HG03521 (cell line): ENCODE results near the gene SNTG2.

Experiments used
- ATAC-seq: cut with Tn5 transposase; IDR thresholded peaks from one replicate; pipeline ENCODE4 v1.9.1; 2021; ENCODE audit warnings: mild to moderate bottlenecking, moderate library complexity; ENCODE audit not compliant: unreplicated experiment

SNTG2 gene

DNA sequence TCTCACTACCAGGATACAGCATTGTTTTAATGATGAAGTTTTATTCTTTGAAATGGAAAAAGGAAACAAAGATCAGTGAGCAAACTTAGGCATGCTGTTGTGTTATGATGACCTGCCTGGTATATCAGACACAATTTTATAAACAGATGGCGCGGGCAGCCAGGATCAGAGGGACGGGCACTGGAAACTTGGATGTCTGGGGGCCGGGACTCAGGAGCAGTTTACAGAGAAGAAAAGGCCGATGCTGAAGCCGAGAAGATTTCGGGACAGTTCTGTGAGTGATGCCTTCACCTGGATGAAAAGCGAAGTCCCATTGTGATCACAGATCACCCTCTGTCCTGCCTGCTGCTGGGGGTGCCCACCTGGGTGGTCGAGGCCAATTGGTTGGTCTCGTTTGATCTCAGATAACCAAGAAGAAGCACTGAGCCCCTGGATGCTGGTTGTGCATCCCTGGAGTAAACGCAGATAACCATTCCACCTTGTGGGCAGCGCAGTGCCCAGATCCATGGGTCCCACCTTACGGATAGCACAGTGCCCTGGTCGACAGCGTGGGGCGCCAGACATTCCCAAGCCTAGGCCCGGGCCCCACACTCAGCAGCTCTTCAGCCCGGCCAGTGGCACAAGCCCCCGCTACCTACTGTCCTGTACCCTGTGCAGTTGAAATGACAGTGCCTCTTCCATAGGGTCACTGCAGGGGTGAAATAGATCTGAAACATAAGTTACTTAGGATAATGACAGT lies 279.7 kb downstream of the SNTG2 start:
- ATAC-seq, result no peak

DNA sequence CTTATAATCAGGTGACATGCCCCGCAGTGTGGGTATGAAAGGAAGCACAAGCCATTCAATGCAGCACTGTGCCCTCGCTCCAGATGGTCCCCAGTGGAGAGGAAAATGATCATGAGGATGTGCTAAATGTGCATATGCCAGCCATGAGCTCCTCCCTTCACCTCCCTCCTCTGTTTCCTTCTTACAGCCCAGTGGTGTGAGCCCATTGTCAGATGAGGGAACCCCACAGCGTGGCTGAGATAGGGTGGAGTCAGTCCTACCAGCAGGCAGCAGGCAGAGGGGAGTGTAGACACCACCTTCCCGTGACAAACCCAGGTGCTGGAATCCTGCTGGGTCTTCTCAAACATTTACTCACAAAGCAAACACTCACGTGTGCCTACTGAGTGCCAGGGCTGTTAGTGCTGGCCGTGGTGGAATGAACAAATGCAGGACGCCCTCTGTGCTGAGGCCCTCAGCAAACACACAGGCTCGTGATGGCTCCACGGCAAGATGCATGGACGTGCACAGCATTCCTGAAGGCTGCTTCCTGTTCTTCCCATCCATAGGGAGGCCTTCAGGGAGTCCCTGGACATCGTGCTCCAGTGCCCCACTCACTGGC lies 280.9 kb downstream of the SNTG2 start:
- ATAC-seq, result no peak

DNA sequence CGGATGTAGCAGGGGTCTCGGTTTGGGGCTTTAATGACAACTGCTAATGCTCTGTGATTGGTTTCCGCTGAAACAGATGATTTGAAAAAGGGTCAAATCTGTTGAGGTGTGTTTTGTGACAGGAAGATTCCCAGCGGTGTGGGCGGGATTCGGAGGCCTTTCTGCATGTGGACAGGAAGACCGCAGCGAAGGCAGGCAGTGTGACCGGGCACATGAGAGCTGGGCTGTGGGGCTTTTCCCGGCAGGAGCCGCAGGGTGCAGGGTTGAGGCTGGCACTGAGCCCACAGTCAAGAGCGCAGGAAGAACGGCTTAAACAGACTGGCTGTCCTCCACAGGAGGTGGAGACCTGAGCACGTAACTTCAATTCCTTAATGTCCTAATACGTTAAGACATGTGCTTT lies 282.6 kb downstream of the SNTG2 start:
- ATAC-seq, result no peak

DNA sequence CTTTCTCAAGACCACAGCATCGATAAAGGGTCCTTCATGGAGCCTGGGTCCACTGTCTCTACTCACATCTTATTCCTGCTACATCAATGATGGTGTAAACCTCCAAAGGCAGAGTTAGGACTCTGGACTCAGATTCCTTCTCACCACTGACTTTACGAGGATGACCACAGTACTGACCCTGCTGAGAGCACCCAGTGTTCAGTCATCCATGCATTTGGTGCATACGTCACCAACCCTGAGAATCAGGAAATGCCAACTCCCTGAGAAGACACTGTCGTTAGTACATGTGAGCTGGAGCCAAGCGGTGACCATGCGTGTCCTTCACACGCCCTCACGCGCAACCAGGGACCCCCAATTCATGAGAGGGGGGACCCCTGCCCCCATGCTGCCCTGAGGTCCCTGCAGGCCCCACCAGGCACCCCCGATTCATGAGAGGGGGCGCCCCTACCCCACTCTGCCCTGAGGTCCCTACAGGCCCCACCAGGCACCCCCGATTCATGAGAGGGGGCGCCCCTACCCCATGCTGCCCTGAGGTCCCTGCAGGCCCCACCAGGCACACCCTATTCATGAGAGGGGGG lies 284.2 kb downstream of the SNTG2 start:
- no peak for ATAC-seq

DNA sequence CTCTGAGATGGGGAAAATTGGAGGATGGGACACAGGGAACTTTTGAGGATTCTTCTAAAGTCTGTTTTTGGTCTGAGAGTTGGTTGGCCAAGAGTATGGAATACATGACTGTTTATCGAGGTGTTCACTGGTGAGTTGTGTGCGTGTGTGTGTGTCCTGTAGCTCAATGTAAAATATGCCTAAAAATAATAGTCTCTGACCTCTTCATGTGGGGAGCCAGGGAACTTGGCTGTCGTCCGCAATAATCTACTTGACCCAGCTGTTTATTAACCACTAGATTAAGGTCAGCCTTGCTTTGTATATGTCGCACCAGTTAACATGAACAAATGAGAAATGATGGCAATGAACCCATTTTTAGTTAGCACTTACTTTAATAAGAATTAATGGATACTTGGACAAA lies 285.2 kb downstream of the SNTG2 start:
- ATAC-seq, result no peak

DNA sequence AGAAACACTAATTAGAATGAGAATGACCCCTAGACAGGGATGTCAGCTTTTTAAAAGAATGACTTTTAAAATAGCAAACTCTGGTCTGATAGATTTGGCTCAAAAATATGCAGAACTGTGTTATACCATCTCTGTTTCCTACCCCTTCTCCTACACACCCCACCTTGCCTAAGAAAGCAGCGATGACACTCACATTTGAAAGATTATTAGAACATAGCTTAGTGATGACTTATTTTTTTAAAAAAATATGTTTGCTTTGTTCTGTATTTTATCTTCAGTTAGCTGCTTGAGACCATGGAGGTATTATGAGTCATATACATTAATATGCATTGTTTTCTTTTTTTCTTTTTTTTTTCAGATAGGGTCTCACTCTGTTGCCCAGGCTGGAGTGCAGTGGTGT lies 286.0 kb downstream of the SNTG2 start:
- no peak for ATAC-seq

DNA sequence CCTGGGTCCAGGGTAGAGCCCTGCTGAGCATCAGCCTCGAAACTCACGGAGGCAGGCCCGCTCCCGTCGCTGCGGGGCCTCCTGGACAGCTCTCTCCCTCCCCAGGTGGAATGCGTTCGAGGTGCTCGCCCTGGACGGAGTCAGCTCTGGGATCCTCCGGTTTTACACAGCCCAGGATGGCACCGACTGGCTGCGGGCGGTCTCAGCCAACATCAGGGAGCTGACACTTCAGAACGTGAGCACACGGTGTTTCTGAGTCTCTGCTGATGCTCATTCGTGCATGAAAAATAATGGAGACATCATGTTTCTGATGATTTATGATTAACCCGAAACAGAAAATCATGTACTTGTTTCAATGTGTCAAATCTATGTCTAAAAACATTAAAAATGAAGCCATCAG lies 287.1 kb downstream of the SNTG2 start:
- no peak for ATAC-seq

DNA sequence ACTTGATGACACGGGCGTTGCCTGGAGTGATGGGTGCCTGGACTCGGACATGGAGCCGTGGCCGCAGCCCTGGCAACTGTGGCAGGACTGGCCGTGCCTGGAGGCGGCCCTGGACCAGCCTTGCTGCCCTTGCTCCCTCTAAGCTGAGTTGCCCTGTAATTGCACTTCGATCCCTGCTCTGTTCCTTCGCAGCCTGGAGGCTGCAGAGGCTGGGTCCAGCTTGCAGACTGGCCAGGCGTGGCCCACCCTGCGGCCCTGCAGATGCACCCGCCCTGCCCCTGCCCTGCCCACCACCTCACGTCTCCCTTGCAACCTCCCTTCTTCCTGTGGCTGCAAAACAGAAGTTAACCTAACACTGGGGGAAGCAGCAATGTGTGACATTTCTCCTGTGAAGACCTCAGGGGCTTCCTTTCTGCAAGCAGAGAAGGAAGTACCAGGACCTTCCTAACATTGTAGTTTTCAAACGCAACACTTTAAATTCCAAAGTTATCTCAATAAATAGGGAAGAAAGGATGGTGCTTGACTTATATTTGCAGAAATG lies 288.0 kb downstream of the SNTG2 start:
- no peak for ATAC-seq

DNA sequence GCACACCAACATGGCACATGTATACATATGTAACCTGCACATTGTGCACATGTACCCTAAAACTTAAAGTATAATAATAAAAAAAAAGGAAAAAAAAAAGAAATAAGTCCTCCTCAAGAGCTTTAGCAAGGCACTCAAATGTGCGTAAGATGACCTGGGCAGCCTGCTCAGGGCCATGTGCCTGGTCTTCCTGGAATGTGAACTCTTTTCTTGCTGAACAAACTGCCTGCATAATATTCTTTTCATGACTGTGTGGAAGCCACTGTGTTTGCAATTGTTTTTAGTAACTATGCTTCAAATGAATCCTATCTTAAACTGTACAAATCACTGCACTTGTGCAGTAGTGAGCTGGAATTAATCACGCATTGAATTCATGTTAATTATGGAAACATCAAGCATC lies 294.5 kb downstream of the SNTG2 start:
- ATAC-seq, result no peak

DNA sequence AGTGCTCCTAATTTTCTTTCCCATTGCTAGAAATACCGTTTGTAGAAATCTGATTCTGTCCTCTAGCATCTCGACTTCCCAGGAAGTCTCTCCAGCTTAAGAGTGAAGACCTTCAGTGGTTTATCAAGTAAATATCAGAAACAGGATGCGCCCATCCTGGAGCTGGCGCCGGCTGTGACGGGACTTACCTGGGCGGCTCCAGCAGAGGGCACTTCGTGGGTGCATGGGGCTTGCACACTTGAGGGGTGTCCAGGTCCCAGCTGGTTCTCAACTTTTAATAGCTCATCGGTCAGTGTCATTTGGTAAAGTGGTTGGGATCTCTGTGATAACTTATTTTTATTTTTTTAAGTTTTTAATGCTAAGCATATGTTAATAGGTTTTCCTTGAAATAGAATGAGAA lies 295.6 kb downstream of the SNTG2 start:
- no peak for ATAC-seq

DNA sequence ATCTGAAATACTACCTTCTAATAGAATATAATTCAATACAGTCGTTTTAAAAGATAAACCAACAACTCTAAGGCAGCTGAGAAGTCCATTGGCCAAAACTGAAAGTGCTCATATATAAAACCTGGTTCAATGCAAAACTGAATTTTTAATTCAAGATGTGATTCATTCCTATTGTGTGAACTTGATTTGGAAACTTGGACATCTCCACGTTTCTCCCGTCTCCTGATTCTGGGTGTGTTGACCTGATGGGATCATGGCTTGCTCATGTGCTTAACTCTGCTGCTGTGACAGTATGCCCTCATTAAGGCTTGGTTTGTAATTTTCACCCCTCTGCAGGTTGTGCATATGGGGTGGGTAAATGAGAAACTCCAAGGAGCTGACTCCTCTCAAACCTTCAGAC lies 296.3 kb downstream of the SNTG2 start:
- no peak for ATAC-seq

DNA sequence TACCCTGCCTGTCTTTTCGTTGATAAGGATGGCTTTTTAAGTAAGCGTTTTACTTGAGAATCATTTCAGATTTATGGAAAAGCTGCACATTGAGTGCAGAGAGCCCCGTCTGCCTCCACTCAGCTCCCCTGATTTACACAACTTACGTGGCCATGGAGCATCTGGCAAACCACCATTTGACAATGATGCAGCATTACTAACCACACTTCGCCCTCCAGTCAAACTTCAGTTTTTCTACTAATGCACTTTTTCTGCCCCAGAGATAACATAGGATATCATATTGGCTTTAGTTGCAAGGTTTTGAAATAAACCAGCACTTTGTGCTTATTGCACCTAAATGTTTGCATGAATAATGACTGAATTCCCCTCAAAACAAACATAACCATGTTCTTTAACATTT lies 297.5 kb downstream of the SNTG2 start:
- ATAC-seq, result no peak

DNA sequence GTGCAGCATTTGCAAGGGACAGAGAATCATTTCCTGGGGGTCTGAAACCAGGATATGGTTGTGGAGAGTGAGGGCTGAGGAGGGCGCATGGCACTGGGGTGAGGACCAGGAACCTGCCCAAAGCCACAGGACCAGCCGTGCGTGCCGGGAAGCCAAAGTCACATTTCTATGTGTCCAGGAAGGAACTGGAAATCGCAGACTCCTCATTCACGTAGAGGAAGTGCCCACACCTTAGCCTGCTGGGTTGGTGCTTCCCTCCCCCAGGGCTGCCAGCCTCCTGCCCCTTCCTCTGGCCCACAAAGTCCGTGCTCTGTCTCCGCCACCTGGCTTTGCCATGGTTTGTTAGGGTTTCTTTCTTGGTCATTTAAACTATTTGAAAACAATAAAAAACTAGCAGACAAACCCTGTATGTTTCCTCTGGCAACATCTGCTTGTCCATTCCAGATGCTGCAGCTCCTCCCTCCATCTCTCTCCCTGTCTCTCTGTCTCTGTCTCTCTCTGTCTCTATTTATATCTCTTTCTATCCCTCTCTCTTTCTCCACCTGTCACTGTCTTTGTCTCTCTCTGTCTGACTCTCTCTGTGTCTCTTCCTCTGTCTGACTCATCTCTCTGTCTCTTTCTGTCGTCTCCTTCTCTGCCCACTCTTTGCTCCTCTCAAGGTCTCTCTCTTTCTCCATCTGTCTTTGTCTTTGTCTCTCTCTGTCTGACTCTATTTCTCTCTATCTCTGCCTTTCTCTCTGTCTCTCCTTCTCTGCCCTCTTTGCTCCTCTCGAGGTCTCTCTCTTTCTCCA lies 299.4 kb downstream of the SNTG2 start:
- no peak for ATAC-seq

DNA sequence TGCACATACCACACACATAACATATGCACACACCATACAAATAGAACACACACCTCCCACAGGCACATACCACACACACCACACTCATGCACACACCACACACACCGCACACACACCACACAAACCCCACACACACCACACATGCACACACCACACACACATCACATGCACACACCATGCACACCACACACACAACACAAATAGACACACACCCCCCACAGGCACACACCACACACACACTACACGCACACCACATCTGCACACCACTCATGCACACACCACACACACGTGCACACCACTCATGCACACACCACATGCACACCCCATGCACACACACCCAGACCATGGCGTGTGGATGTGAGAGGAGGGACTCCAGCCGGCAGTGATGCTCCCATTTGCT lies 300.9 kb downstream of the SNTG2 start:
- ATAC-seq, result no peak

DNA sequence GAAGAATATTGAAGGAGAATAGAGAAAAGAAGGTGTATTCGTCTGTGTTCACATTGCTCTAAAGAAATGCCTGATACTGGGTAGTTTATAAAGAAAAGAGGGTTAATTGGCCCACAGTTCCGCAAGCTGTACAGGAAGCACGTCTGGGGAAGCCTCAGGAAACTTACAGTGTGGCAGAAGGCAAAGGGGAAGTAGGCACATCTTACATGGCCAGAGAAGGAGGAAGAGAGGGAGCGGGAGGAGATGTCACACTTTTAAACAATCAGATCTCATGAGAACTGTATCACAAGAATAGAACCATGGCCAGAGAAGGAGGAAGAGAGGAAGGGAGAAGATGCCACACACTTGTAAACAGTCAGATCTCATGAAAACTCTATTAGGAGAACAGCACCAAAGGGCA lies 303.0 kb downstream of the SNTG2 start:
- ATAC-seq, result no peak

DNA sequence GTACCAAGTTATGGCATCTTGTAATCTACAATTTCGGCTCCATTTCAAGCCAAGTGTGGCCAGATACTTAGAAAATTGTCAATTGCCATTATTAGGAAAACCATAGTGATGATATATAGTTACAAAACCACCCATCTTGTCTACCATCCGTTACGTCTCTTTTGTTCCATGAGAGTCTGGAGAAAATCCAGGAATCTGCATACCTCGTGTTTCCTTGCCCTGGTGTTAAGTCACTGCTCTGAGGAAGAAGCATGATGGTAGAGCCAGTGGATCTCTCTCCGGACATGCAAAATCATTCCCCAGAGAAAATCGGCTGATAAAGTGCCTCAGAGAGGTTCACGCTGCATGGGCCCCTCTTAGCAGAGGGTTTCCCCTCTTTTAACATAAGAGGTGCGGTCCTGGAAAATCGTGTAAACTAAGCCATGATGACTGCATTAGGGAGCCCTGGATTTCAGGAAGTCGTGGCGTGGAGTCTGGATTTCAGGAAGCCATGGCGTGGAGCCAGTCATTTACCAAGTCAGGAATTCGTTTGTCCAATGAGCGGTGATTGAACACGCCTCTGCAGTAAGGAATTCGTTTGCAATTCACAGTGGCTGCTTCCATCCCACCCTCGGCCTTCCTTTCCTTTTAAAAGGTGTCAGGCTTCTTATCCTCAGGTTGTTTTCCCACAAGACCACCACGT lies 304.2 kb downstream of the SNTG2 start:
- ATAC-seq, result no peak

DNA sequence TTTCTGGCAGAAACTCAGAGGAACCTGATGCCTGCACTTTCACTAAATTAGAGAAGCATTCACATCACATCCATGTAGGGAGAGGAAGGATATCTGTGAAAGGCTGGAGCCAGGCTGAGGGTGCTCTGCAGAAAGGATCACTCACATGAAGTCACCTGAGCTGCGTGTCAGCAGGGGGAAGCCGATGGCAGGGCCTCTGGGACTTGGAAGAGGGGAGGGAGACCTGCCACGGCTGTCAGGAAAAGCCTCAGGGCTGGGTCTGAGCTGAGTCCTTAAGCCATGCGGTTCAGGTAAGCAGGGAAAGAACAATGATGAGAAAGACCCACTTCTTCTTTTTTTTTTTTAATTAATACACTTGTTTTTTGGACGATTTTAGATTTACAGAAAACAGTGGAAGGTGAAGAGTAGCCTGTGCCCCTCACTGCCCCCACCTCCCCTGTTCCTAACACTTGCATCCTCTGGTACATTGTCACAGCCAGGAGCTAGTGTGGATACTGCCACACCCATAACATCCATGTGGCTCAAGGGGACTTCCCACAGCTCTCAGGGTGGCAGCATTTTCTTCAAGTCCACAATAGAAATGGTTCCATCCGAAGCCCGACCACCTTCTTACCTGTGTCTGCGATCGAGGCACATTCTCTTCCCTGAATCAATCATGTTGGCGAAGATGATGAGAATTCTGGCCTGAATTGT lies 306.1 kb downstream of the SNTG2 start:
- ATAC-seq, result no peak

DNA sequence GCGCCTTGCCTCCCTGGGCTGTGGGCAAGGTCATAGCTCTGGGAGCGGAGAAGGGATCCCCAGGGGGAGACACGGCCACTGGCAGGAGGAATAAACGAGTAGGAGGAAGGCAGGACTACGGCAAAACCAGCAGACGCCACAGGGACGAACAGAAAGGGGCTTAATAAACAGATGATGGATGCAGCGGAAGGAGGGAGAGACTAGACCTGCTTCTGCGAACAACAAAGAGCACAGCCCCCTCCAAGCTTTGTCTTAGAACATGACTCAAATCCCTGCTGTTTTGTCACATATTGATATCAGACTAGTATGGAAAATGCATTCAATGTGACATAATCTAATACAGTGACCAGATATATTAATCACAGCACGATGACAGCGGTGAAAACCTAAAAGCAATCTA lies 306.7 kb downstream of the SNTG2 start:
- no peak for ATAC-seq

DNA sequence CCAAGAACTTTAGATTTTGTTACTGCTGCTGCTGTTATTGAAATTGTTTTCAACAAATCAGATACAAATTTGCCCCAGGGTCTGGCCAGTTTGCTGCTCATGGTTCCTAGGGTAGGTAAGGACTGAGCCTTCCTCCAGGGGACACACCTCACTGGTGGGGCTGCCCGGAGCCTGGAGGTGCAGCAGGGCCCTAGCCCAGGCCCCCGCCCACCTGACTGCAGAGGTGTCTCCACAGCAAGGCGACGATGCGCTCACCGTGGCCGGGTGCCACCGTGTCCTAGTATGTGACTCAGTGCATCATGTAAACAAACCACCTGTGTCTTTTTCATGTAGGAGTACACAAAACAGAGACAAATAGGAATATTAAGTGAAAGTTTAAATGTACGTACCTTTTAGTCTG lies 309.1 kb downstream of the SNTG2 start:
- no peak for ATAC-seq

DNA sequence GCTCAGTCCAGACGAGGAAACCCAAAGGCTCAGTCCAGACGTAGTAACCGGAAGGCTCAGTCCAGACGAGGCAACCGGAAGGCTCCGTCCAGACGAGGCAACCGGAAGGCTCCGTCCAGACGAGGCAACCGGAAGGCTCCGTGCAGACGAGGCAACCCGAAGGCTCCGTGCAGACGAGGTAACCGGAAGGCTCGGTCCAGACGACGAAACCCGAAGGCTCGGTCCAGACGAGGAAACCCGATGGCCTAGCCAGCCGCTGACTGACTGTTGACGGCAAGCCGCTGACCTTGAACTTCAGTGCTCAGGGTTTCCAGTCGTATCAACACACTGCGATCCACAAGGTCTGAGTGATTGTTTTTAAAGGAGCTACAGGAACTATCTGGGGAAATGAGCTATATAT lies 312.0 kb downstream of the SNTG2 start:
- no peak for ATAC-seq
